Astrocyte (in vitro differentiated cells and primary cell): ENCODE data around the gene KRTCAP2. TPM values are rescaled to one million over a fixed set of nuclear protein-coding genes. Genes with fewer than 3 reads are reported as not detected.

Source experiments
- DNase-seq: peaks from one replicate; pipeline ENCODE4 v3.0.0-alpha.2; 2010; ENCODE audit warnings: low read depth
- FAIRE-seq: peaks from 2 replicates; lab custom pipeline; 2011; peaks lifted over from hg19 to GRCh38; lab: Jason Lieb, UNC
- H2AFZ ChIP-seq: 2 replicates; pipeline ENCODE4 v1.6.0; 2012; ENCODE audit warnings: low read depth, low read length, inconsistent platforms
- H3K27ac ChIP-seq: 2 replicates; pipeline ENCODE4 v1.5.1; 2011; ENCODE audit warnings: low read depth, low read length, inconsistent platforms
- H3K27me3 ChIP-seq: 2 replicates; pipeline ENCODE4 v1.6.0; 2011; ENCODE audit warnings: low read length, inconsistent platforms; ENCODE audit not compliant: insufficient read depth
- H3K36me3 ChIP-seq: 2 replicates; pipeline ENCODE4 v1.5.1; 2011; ENCODE audit warnings: low read length, inconsistent platforms; ENCODE audit not compliant: insufficient read depth
- H3K4me1 ChIP-seq: 2 replicates; pipeline ENCODE4 v1.5.1; 2011; ENCODE audit warnings: low read length, inconsistent platforms; ENCODE audit not compliant: insufficient read depth
- H3K4me2 ChIP-seq: 2 replicates; pipeline ENCODE4 v1.6.0; 2012; ENCODE audit warnings: low read length, inconsistent platforms
- H3K4me3 ChIP-seq: 2 replicates; pipeline ENCODE4 v1.5.1; 2011; ENCODE audit warnings: low read depth, mild to moderate bottlenecking, low read length, inconsistent platforms; ENCODE audit not compliant: insufficient read depth
- H3K79me2 ChIP-seq: 2 replicates; pipeline ENCODE4 v1.6.0; 2012; ENCODE audit warnings: mild to moderate bottlenecking, low read length, inconsistent platforms; ENCODE audit not compliant: insufficient read depth
- H3K9ac ChIP-seq: 2 replicates; pipeline ENCODE4 v1.6.0; 2012; ENCODE audit warnings: mild to moderate bottlenecking, low read length, inconsistent platforms
- H3K9me3 ChIP-seq: 2 replicates; pipeline ENCODE4 v1.5.1; 2012; ENCODE audit warnings: low read depth, mild to moderate bottlenecking, low read length, inconsistent platforms; ENCODE audit not compliant: insufficient read depth
- H4K20me1 ChIP-seq: 2 replicates; pipeline ENCODE4 v1.6.0; 2012; ENCODE audit warnings: low read length, inconsistent platforms; ENCODE audit not compliant: insufficient read depth
- H3K27ac Mint-ChIP-seq: one replicate; pipeline ENCODE4 v1.8.0; 2021; ENCODE audit warnings: mild to moderate bottlenecking, mixed read lengths; ENCODE audit not compliant: unreplicated experiment
- H3K27me3 Mint-ChIP-seq: one replicate; pipeline ENCODE4 v1.8.0; 2021; ENCODE audit warnings: low read depth, mixed read lengths; ENCODE audit not compliant: unreplicated experiment
- H3K36me3 Mint-ChIP-seq: one replicate; pipeline ENCODE4 v1.8.0; 2021; ENCODE audit warnings: low read depth, mixed read lengths; ENCODE audit not compliant: unreplicated experiment
- H3K4me1 Mint-ChIP-seq: one replicate; pipeline ENCODE4 v1.8.0; 2021; ENCODE audit warnings: low read depth, mixed read lengths; ENCODE audit not compliant: unreplicated experiment
- H3K4me3 Mint-ChIP-seq: one replicate; pipeline ENCODE4 v1.8.0; 2021; ENCODE audit warnings: mild to moderate bottlenecking, moderate library complexity, mixed read lengths; ENCODE audit not compliant: unreplicated experiment
- H3K9me3 Mint-ChIP-seq: one replicate; pipeline ENCODE4 v1.8.0; 2021; ENCODE audit warnings: mild to moderate bottlenecking, mixed read lengths; ENCODE audit not compliant: unreplicated experiment
- CTCF ChIP-seq: IDR thresholded peaks from 2 replicates; pipeline ENCODE4 v1.5.1; 2011; ENCODE audit warnings: low read depth, mild to moderate bottlenecking, inconsistent platforms, low read length, moderate library complexity; ENCODE audit not compliant: insufficient read depth
- EZH2 ChIP-seq: IDR thresholded peaks from 2 replicates; pipeline ENCODE4 v1.6.1; 2012; ENCODE audit warnings: mild to moderate bottlenecking, low read length, inconsistent platforms; ENCODE audit not compliant: insufficient read depth
- total RNA-seq: library from RNA; stranded (reverse); gene quantifications from 2 replicates; pipeline ENCODE4 v1.2.1, GENCODE V29; 2021

KRTCAP2 gene
- total RNA-seq, 1 donor from 2014 or later: 161 TPM

DNA sequence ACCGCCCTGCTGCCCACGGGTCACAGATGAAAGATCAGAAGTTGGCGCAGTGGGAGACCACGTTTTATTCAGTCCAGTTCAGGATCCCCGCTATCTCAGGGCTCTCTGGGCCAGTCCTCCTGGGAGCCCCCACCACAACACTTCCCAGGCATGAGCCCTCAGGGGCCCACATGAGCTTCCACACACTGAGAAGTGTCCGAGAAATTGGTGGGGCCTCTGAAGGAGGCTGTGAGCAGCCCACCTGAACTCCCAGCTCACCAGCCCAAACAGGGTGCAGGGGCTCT, 12.6 kb upstream of the KRTCAP2 start:
- peaks cover 6% of the 10 kb centered on the region for H3K36me3 ChIP-seq
- FAIRE-seq: no peak
- H3K9me3 ChIP-seq: no peaks in the 10 kb centered on the region

DNA sequence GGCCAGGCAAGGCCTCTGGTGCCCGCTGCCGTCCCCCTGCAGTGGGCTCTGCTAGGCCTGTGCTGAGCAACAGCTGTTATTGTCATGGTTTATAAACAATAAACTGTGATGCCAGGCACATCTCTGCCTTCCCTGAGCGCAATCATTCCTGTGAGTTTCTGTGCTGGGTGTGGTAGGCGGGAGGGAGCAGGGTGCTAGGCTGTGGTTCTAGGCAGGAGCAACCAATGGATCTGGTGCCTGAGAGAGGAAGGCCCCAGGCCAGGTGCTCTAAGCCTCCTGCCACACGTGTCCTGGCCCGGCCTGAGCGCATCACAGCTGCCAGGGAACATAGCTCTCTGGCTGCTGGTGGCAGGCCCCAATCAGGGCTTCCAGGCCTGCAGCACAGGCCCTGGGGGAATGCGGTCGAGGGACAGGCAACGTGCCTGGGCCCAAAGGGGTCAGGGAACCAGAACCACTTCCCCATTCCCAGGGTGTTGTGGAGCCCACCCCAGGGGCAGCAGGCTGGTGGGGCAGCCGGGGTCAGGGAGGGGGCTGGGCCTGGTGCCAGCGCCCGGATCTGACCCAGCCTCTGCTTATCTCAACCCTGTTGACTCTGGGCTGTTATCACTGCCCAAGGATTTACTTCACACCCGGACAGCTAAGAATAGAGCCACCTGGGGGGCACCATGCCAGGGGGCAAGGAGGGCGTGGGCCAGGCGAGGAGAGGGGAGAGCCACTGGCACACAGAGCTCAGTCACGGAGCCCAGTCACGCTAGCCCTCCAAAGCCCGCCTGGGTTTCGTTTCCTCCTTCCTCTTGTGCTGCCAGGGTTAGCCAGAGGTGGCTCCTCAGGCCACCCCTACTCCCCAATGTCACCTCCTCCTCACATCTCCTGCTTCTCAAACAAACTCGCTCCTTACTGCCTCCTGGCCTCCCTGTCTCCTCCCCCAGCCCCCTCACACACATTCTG, 12.0 kb upstream of the KRTCAP2 start:
- H3K4me2 ChIP-seq: no peak overlapping the region
- H3K4me1 ChIP-seq: no peaks in the 10 kb centered on the region
- FAIRE-seq (no peak), DNase-seq (no peak)
- peaks cover 1% of the 10 kb centered on the region for H3K27me3 Mint-ChIP-seq
- H3K27ac ChIP-seq: no peak overlapping the region
- H3K9me3 Mint-ChIP-seq: peaks cover 3% of the 10 kb centered on the region
- no peaks in the 10 kb centered on the region for H3K9me3 ChIP-seq
- H3K79me2 ChIP-seq: no peaks in the 10 kb centered on the region
- TF ChIP-seq CTCF: no peak
- no peak for TF ChIP-seq EZH2
- no peaks in the 10 kb centered on the region for H4K20me1 ChIP-seq
- H3K9ac ChIP-seq: no peak overlapping the region
- peaks cover 6% of the 10 kb centered on the region for H3K36me3 ChIP-seq
- peaks cover 2% of the 10 kb centered on the region for H3K4me1 Mint-ChIP-seq
- no peak overlapping the region for H2AFZ ChIP-seq
- H3K27me3 ChIP-seq: no peaks in the 10 kb centered on the region
- peaks cover 14% of the 10 kb centered on the region for H3K36me3 Mint-ChIP-seq
- H3K27ac Mint-ChIP-seq: no peak overlapping the region
- H3K4me3 ChIP-seq: no peak overlapping the region
- no peak overlapping the region for H3K4me3 Mint-ChIP-seq

More for the DNA sequence above, 12.6 kb upstream of the KRTCAP2 start:
- Mint-ChIP-seq H3K36me3 (peaks cover 14% of the 10 kb centered on the region), H3K4me1 (peaks cover 2% of the 10 kb centered on the region), H3K4me3 (no peak overlapping the region), H3K27me3 (peaks cover 1% of the 10 kb centered on the region), H3K9me3 (peaks cover 3% of the 10 kb centered on the region), H3K27ac (no peak overlapping the region)
- Histone ChIP-seq H3K79me2 (no peaks in the 10 kb centered on the region), H3K27me3 (no peaks in the 10 kb centered on the region), H2AFZ (no peak overlapping the region), H3K9ac (no peak overlapping the region), H4K20me1 (no peaks in the 10 kb centered on the region), H3K4me3 (no peak overlapping the region), H3K27ac (no peak overlapping the region), H3K4me2 (no peak overlapping the region), H3K4me1 (no peaks in the 10 kb centered on the region)
- TF ChIP-seq CTCF (no peak), EZH2 (no peak)
- DNase-seq: no peak

DNA sequence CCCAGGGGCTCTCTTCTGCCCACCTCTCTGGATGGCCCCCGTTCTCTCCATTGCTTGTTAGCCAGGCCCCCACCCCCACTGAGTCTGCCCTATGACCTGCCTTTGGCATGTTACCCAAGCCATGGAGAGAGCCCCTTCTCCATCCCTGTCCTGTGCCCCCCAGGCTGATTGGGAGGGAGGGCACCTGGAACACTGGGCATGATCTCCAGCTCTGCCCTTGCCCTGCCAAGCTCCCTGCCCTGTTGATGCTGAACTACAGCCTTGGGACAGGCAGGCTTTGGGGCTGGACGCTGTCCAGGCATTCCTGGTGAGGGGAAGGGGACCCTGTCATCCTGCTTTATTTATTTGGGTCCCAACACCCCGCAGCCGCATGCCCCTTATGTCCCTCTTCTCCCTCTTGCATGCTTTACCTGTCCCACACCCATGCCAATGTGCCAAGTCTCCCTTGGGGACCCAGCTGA, 11.3 kb upstream of the KRTCAP2 start:
- H3K4me3 ChIP-seq: no peak overlapping the region
- H3K4me1 ChIP-seq: no peaks in the 10 kb centered on the region
- no peak for FAIRE-seq
- no peaks in the 10 kb centered on the region for H3K27me3 ChIP-seq
- no peak overlapping the region for H2AFZ ChIP-seq
- Mint-ChIP-seq H3K27ac (no peak overlapping the region), H3K4me3 (no peak overlapping the region), H3K36me3 (peaks cover 14% of the 10 kb centered on the region), H3K27me3 (peaks cover 1% of the 10 kb centered on the region), H3K9me3 (peaks cover 3% of the 10 kb centered on the region), H3K4me1 (peaks cover 2% of the 10 kb centered on the region)
- H3K9ac ChIP-seq: no peak overlapping the region
- H3K9me3 ChIP-seq: no peaks in the 10 kb centered on the region
- peaks cover 6% of the 10 kb centered on the region for H3K36me3 ChIP-seq
- no peaks in the 10 kb centered on the region for H4K20me1 ChIP-seq
- no peak overlapping the region for H3K27ac ChIP-seq
- no peaks in the 10 kb centered on the region for H3K79me2 ChIP-seq
- no peak for DNase-seq
- TF ChIP-seq EZH2 (no peak), CTCF (no peak)
- no peak overlapping the region for H3K4me2 ChIP-seq
